Measurements from ENCODE around the gene DPCD. TPM values are rescaled to one million over a fixed set of nuclear protein-coding genes. Genes with fewer than 3 reads are reported as not detected.

The DPCD gene
- total RNA-seq, result 1 to 10 TPM; 4.7 to 9.1 (median 6.4) TPM
- polyA plus RNA-seq, result 10 to 100 TPM; 10.1 to 17.0 TPM

DNA sequence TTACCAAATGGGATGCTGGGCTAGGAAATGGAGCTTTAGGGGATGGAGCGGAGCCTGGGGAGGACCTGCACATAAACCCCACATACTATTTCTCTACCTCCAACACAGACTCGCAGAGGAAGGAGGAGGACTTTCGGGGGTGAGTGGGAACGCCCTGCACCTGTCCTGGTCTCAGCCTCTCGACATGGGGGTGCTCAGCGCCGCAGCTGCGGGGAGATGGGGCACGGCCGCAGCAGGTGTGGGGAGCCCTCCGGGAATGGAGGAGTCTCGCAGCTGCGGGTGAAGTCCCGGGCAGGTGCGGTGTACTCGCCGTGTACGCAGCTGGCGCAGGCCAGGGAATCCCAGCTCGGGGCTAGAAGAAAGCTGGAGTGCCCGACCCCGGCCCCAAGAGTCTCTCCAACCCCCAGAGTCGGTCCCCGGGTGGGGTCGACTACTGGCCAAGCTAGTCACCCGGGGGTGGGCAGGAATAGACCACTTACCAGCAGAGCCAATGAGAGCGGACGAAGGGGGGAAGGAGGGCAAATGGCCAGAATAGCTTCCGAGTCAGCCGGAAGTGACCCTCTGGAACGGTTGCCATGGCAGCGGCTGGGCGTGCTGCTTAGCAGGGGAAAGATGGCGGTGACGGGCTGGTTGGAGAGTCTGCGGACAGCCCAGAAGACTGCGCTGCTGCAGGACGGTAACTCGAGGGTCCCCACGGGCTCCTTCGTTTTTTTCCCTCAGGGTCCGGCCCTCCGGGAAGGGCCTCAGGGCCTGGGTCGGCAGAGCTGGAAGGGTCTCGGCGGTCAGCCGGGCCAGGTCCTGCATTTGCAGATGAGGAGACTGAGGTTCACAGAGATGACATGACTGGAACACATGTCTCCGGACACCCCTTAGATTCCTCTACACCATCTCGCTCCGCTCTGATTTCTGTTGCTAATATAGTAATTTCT, at the start of gene DPCD, which contains the start of gene POLL:
Gene DPCD (plus strand): TSS at position 597 of the 929 bp plus-strand sequence. CDS start 16 bp downstream, at position 613.
Gene POLL (minus strand): TSS at position 533 of the 929 bp plus-strand sequence. CDS start 897 bp downstream, outside the sequence.
- ATAC-seq (peak; percentile 97 to 99 (median 98)), DNase-seq (peak; percentile 94 to 99 (median 98)), FAIRE-seq (no peak)
- Histone ChIP-seq H3K27ac (peak within 1 kb of the TSS in 3 of 4 donors; percentile 52 to 69 (median 56)), H3K27me3 (no peaks in the 10 kb centered on the region), H3K4me3 (peak within 1 kb of the TSS; percentile 66 to 94 (median 88)), H3K36me3 (no peaks in the 10 kb centered on the region), H3K9me3 (no peaks in the 10 kb centered on the region), H3K4me1 (peaks cover 3 to 8% (median 5%) of the 10 kb centered on the region in 3 donors)
- TF ChIP-seq, protein P1, sequence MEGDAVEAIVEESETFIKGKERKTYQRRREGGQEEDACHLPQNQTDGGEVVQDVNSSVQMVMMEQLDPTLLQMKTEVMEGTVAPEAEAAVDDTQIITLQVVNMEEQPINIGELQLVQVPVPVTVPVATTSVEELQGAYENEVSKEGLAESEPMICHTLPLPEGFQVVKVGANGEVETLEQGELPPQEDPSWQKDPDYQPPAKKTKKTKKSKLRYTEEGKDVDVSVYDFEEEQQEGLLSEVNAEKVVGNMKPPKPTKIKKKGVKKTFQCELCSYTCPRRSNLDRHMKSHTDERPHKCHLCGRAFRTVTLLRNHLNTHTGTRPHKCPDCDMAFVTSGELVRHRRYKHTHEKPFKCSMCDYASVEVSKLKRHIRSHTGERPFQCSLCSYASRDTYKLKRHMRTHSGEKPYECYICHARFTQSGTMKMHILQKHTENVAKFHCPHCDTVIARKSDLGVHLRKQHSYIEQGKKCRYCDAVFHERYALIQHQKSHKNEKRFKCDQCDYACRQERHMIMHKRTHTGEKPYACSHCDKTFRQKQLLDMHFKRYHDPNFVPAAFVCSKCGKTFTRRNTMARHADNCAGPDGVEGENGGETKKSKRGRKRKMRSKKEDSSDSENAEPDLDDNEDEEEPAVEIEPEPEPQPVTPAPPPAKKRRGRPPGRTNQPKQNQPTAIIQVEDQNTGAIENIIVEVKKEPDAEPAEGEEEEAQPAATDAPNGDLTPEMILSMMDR (IDR thresholded peaks at IDR 0.05), result no peak
- intact Hi-C loops (cut with DNase I), result no loop called here
- 0 to 1% methylated on average over 50 of the region's 50 CpGs for WGBS, 2 donors

- Histone ChIP-seq H3K27me3 (no peaks in the 10 kb centered on the region), H3K36me3 (peaks cover 0 to 8% (median 0%) of the 10 kb centered on the region in 3 donors), H3K4me3 (no peak overlapping the region), H3K9me3 (no peaks in the 10 kb centered on the region), H3K4me1 (no peaks in the 10 kb centered on the region), H3K27ac (no peak overlapping the region)
- 87 to 93% methylated on average over 2 of the region's 2 CpGs for WGBS, 2 donors
- TF ChIP-seq, protein P1 (IDR thresholded peaks at IDR 0.05), result no peak
- no peak for FAIRE-seq
- DNase-seq, result no peak
- intact Hi-C loops (cut with DNase I), result no loop called here
- no peak for ATAC-seq
Measured at GRCh38 chr10:101538446-101538845, 49.7 kb upstream of the DPCD start.

DNA sequence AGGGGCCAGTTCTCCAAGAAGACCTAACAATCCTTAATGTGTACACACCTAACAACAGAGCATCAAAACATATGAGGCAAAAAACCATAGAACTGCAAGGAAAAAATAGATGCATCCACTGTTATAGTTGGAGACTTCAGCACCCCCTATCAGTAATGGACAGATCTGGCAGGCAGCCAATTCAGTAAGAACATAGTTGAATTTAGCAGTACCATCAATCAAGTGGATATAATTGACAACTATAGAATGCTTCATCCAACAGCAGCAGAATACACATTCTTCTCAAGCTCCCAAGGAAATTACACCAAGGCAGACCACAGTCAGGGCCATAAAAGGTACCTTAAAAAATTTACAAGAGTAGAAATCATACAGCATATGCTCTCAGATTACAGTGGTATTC, 42.2 kb upstream of the DPCD start:
- H3K4me3 ChIP-seq, result no peak overlapping the region
- no peaks in the 10 kb centered on the region for H3K4me1 ChIP-seq
- no peak for ATAC-seq
- no peak overlapping the region for H3K27ac ChIP-seq
- no peaks in the 10 kb centered on the region for H3K27me3 ChIP-seq
- FAIRE-seq, result no peak
- TF ChIP-seq, protein P1 (IDR thresholded peaks at IDR 0.05), result no peak
- no peak for DNase-seq
- no peaks in the 10 kb centered on the region for H3K9me3 ChIP-seq
- no peaks in the 10 kb centered on the region for H3K36me3 ChIP-seq
- intact Hi-C loops (cut with DNase I), result no loop called here

GRCh38 chr10:101550965-101551364, 37.2 kb upstream of the DPCD start:
- H3K4me1 ChIP-seq, result no peaks in the 10 kb centered on the region
- H3K36me3 ChIP-seq, result peaks cover 0 to 4% (median 0%) of the 10 kb centered on the region in 3 donors
- no peaks in the 10 kb centered on the region for H3K27me3 ChIP-seq
- ATAC-seq (no peak), DNase-seq (no peak), FAIRE-seq (no peak)
- TF ChIP-seq, protein P1 (IDR thresholded peaks at IDR 0.05), result no peak
- no peaks in the 10 kb centered on the region for H3K9me3 ChIP-seq
- H3K27ac ChIP-seq, result no peak overlapping the region
- no peak overlapping the region for H3K4me3 ChIP-seq
- 85 to 98% methylated on average over 2 of the region's 2 CpGs for WGBS, 2 donors
- intact Hi-C loops (cut with DNase I), result no loop called here

All from pancreas (tissue), 10 donors.